NCI-H1092 treated with DMSO at 0.1 percent for 48 hours (cell line): ENCODE results near the gene KCNJ1.

ENCODE experiments used
- DNase-seq: peaks from one replicate; lab custom pipeline; 2025; lab: John Stamatoyannopoulos, UW

KCNJ1 gene

GRCh38 chr11:128848815-128849455, 18.2 kb downstream of the KCNJ1 start:
- DNase-seq, result peak; percentile 20

GRCh38 chr11:128846985-128847384, 20.1 kb downstream of the KCNJ1 start:
- no peak for DNase-seq

GRCh38 chr11:128845334-128845780, 21.7 kb downstream of the KCNJ1 start:
- no peak for DNase-seq

DNA sequence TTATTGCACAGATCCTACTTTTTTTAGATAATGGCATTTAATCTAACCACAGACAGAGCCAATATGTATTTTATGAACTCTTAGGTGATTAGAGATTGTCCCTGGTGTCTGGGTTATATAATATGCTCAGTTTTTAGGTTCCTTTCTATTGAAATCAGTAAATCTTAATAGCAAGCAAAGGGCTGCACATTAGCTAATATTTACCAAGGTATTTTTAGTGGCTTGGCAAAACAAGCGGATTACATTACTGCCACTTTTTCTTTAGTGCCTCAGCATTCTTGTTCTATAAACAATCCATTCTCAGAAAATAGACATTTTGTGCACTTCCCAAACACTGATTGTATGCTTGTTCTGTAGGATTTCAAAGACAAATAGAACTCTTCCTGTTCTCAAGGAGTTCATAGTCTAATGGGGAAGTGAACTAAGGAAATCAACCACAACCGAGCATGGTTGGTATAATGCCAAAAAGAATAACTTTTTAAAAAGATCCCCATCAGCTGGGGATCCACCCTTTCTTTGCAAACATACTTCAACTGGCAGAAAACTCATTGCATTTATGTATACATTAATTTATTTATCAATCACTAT, 23.8 kb downstream of the KCNJ1 start:
- DNase-seq, result no peak

DNA sequence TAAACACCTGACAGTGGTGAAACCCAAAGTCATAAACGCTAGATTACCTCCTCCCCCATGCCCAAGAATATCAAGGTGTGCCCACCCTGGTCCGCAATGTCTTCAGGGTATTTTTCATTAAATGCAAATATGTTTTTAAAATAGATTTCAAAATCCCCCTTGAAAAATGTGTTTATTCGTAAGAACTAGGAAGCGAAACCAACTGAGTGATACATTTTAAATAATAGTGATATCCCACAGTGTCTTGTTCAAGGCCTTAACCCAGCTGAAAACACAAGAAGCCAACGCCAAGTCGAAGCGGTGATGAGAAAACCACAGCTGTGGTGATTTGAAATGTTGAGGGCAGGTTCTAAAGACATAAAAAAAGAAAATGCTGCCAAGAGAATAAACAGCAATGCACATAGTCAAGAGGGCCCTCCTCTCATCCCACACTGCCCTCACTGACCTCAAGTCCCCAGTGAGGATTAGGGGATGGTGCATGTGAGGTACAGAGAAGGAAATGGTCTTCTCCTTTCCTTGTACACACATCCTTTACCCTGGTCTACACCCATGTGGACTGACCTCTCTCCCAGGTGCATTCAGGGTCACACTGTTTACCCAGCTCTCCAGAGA, 25.5 kb downstream of the KCNJ1 start:
- peak; percentile 53 for DNase-seq

- no peak for DNase-seq
Observed at GRCh38 chr11:128840783-128841182, 26.3 kb downstream of the KCNJ1 start.

DNA sequence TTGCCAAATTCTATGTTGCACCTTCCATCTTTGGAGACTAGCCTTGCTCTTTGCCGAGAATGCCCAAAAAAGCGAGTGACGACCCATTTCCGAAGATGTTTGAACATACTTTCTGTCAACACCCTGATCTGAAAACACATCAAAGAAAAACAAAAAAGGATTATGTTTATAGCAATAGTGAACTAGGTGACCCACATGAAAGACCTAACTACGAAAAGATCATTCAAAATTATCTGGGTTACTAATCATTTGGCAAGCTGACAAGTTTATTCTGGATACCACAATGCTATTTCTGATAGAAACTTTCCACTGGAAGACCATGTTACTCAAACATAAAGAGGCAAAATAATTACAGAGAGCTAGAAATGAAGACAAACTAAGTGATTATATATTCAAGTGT, 27.0 kb downstream of the KCNJ1 start:
- no peak for DNase-seq

- no peak for DNase-seq
Observed at GRCh38 chr11:128839081-128839480, 28.0 kb downstream of the KCNJ1 start.

- DNase-seq, result no peak
Observed at GRCh38 chr11:128837627-128838026, 29.5 kb downstream of the KCNJ1 start.

- DNase-seq, result no peak
Observed at GRCh38 chr11:128835741-128836430, 31.2 kb downstream of the KCNJ1 start.

DNA sequence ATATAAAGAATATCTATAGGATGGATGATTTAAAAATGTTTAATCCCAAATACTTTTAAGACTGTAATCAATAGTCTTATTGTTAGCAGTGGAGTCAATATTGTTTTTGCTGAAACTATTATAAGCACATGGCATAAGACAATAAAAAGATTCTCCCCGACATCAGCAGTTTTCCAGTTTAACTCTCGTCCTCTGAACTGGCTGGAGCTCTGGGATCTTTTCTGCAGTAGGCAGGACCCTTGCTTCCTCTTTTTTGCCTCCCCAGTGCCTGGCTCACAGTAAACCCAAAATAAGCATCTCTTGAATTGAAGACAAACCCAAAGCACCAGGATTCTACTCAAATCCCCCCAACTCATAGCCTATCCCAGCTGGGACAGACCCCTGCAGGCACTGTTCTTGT, 32.9 kb downstream of the KCNJ1 start:
- DNase-seq, result no peak

DNA sequence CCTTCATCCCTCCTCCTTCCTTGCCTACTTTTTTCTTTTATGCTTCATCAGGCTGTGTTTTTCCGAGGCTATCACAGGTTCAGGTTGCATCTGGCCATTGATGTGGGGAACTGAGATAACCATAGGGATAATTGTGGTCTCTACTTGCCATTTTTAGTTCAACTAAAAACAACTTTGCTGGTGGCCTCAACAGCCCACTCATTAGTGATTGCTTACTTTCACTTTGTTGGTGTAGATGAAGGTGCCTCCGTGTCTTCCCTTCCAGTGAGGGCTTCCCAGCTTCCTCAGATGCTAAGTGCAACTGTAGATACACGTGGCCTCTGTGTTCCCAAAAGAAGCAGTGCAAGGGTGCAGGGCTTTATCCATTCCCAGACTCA, 35.0 kb downstream of the KCNJ1 start:
- DNase-seq, result no peak

- peak; percentile 88 for DNase-seq
Observed at GRCh38 chr11:128831174-128832120, 35.6 kb downstream of the KCNJ1 start.

GRCh38 chr11:128830290-128831173, 36.6 kb downstream of the KCNJ1 start:
- no peak for DNase-seq

- DNase-seq, result no peak
Observed at GRCh38 chr11:128828350-128828749, 38.7 kb downstream of the KCNJ1 start.

- DNase-seq, result no peak
Observed at GRCh38 chr11:128827191-128827893, 39.8 kb downstream of the KCNJ1 start.

DNA sequence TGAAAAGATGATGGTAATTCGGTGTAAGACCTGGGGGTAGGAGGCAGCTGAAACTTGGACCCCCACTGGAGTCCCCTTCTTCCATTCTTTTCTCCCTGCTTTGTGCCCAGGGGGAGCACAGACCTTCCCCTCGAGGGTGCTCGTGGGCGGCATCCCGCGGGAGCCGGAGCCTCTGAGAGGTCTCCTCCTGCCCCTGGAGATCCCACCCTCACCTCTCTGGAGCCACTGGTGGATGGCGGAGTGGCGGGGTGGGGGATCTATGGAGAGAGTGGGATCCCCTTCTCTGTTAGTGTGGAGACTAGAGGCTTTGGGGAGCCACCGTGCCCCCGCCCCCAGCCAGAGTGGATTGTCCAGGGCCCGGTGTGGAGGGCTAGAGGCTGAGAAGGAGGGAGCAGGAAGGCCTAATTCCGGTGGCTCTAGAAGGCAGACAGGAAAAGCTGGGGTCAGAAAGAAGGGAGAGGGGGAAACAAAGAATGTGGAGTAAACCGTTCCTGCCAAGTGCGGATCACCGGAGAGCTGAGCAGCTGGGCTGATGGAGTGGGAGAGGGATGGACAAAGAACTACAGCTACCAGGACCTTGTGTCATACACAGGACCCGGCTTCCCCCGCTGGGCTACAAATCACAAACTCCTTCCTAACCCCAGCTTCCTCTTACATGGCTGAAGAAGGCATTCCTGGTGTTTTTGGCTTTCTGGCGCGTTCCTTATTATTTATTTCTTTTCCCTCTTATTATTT, 41.9 kb downstream of the KCNJ1 start:
- DNase-seq, result no peak

DNA sequence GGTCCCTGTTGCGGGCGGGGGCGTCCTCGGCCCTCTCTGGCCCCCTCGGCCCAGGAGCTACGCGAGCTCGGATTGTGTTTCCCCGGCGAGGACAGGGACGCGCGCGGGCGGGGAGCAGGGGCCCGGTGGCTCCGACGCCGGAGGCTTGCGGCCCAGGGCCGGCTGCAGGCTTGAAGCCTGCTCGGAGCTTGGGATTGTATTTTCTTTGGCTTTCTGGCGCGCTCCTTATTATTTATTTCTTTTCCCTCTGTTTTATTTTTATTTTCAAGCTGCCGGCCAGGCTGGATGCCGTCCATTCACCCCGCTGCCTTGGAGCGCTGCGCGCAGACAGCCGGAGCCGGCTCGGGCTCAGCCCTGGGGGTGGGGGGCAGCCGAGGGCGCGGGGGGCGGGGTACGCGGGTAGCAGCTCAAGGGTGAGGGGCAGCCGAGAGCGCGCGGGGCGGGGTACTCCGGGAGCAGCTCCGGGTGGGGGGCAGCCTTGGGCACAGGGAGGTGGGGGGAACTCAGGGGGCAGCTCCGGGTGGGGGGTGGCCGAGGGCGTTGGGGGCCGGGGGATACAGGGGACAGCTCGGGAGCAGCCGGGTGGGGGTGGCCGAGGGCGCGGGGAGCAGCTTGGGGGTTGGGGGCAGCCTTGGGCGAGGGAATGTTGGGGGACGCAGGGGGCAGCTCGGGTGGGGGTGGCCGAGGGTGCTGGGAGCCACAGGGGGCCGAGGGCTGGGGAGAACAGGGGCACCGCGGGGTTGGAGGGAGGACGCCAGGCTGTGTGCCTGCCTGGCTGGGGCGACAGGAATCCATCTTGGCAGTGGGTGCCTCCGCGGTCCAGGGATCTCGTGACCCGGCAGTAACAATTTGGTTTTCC, 42.7 kb downstream of the KCNJ1 start:
- no peak for DNase-seq

DNA sequence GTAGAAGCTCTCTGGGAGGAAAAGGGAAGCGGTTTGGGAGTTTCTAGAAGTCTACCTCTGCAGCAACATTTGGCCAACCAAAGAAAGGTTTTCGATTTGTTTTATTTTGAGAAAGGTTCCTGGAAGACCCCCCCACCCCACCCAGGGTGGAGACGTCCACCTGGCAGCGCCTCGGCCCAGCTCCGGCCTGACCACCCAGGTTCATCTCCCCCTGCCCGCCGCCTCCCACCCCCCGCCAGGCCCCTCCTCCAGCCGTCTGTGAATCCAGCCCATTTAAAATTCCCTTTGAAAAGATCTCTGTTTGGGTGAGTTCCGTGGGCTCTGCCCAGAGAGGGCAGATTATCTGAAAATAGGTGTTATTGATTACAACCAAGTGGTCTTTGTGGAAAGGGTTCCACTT, 43.3 kb downstream of the KCNJ1 start:
- DNase-seq, result no peak
